Right ventricle myocardium superior (tissue), 1 donor: ENCODE data around the gene GKN2. TPM values are rescaled to one million over a fixed set of nuclear protein-coding genes. Genes with fewer than 3 reads are reported as not detected.

Experiments
- ATAC-seq: fragments of 200-7000 bp; cut with Tn5 transposase; one replicate; pipeline ENCODE4 v1.9.1; 2020; ENCODE audit warnings: mild to moderate bottlenecking; ENCODE audit not compliant: poor library complexity
- DNase-seq: peaks from one replicate; pipeline ENCODE4 v3.0.0-alpha.2; 2020
- intact Hi-C: fragments of 100-400 bp; cut with DNase I; formaldehyde crosslinking; loops from one replicate; pipeline ENCODE4 v1.11.2; 2022
- total RNA-seq: library from RNA; stranded (reverse); fragmentation: NEBNext Ultra II Directional; extraction: Animal tissue kit (Norgen Biotek cat#: 25700); gene quantifications from one replicate; pipeline ENCODE4 v1.2.1, GENCODE V29; 2021
- donor health status: DM: no; HTN: yes; CAD: no; lungs with severe emphysema.

The GKN2 gene
- total RNA-seq, 1 donor from 2014 or later, result not detected

DNA sequence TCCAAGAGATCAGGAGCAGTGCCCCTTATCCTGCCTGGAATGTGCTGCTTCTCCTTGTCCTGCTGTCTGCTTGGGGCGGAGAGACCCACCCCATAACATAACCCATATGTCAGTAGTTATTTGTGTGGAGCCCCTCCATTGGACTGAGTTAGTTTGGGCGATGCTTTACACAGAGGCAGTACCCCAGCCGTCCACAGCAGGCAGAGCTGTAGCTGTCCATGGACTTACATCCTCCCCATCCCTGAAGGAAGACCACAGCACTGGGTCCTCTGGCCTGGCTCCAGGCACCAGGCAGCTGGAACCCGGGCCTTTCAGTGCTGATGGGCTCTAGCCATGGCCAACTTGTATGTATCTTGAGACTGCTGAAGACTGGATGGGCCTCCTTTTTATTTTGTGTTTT is 20.3 kb downstream of the GKN2 start:
- no peak for ATAC-seq
- no peak for DNase-seq
- intact Hi-C loops, result no loop called here

DNA sequence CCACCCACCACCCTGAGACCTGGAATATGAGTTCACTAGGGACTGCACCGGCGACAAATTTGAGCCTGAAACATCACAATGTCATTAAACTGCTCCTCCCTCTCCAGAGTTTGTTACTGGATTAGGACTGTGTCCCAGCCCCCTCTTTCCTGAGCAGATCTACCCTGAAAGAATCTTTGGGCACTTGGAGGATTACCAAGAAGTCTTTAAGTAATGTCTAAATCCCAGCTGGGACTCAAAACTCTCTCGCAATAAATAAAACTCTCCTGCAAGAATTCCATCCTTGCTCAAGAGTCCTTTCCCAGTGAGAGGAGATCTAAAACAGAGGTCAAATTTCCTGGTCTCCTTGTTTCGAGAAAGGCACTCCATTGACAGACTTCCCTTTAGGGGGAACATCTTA is 20.9 kb downstream of the GKN2 start:
- ATAC-seq (no peak), DNase-seq (no peak)
- intact Hi-C loops, result no loop called here

DNA sequence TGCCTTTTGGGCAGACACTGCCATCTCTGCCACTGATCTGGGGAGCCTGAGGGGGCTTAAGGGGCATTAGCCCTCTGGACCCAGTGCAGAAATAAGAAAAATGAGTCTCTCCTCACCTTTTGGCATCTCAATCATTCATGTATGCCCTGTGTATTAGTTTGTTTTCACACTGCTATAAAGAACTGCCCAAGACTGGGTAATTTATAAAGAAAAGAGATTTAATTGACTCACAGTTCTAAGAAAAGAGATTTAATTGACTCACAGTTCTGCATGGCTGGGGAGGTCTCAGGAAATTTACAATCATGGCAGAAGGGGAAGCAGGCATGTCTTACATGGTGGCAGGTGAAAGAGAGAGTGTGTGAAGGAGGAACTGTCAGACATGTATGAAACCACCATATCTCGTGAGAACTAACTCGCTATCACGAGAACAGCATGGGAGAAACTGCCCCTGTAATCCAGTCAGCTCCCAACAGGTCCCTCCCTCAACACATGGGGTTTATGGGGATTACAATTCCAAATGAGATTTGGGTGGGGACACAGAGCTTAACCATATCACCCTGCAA is 21.5 kb downstream of the GKN2 start:
- intact Hi-C loops, result no loop called here
- no peak for DNase-seq
- ATAC-seq, result no peak

DNA sequence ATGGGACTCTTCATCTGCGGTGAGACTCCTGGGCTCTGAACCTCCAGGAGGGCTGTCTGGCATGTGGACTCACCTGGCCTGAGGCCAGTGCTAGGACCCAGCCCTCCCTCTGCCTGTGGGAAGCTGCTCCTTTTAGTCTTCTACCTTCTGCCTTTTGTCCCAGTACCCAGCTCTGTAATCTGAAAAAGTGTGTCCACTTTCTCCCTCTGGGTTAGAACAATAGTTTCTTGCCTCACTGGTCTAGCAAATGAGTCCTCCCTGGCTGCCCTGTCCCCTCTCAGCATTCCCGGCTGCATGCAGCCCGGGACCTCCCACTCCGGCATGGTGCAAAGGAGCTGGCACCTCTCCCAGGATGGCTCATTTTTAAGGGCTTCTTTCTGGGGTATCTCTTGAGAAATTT is 25.9 kb downstream of the GKN2 start:
- DNase-seq (no peak), ATAC-seq (no peak)
- intact Hi-C loops, result loop anchor here (5.0 to 10.0 kb wide), 3 partner anchors 219 to 462 kb away; partner anchors contain the start of genes APLF and FBXO48

DNA sequence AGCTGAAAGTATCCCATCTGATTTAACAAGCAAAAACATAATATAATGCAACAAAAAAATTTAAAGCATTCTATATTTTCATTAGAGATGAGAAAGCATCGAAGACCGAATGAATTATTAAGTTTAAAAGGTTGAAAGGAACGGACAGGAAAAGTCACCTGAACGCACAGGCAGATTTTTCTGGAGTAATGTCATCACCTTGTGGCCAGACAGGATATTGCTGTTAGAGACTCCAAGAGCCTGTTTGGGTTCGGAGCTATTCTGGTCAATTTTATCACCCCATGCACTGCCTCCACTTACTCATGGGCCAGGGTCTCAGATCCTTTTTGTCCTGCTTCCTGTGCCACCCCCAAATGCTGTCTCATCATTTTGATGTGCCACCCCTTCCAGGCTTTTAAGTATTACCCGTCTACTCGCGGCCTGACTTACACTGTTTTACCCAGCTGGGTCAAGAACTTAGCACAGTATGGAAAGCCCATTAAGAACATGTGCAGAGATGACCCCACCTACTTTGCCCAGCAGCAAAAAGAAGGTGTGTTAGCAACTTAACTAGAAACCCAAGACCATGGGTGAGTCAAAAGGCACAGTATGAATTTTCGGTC is 27.3 kb downstream of the GKN2 start:
- DNase-seq (no peak), ATAC-seq (peak; percentile 70)
- intact Hi-C loops, result loop anchor here (5.0 to 10.0 kb wide), 3 partner anchors 218 to 461 kb away; partner anchors contain the start of genes APLF and FBXO48

DNA sequence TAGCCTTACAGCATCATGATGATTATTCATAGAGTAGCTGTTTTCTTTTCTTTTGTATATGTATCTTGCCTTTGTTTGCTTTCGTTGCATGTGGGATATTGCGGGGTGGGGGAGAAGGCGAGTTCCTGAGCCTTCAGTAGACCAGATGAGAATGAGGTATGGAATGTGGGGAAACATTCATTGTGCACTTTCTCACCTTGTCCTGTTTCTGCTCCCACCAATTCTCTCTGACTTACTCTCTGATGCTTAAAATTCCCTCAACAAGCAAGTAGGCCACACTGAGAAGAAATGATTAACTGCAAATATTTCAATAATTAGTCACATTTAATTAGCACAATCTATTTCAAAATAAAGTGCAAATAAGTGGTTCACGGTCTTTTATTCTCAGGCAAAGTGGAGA is 31.0 kb downstream of the GKN2 start:
- DNase-seq (no peak), ATAC-seq (no peak)
- intact Hi-C loops, result loop anchor here (10.0 kb wide), 2 partner anchors 427 to 457 kb away; partner anchors contain the start of genes APLF and FBXO48

DNA sequence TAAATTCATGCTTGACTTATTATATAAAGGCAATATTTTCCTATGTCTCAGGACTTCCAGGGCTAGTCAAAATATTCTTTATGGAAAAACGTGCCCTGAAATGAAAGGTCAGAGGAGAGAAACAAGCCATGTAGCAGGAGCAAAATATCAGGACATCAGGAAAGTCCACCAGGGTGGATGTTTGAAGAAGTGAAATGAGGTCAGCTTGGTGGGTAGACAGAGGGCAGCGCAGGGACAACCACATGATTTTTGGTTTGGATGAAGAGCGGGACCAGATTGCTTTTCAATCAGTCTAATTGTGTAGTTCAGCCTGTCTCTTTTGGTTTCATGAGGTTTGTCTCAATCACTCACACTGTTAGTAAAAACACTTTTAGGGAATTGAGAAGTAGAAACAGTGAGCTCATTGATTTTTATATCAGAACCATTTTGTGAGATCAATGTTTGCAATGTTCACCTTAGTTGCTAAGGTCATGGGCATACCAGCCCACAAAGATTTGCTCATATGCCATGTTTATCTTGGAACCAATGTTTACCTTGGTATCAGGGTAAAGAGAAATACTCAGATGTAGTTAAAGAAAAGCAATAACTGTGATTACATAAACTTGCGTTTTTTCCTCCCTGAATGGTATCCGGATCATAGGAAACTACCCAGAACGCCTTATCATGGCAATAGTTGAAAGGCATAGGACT is 32.1 kb downstream of the GKN2 start:
- DNase-seq, result no peak
- ATAC-seq, result no peak
- intact Hi-C loops, result loop anchor here (10.0 kb wide), 2 partner anchors 426 to 456 kb away; partner anchors contain the start of genes APLF and FBXO48

DNA sequence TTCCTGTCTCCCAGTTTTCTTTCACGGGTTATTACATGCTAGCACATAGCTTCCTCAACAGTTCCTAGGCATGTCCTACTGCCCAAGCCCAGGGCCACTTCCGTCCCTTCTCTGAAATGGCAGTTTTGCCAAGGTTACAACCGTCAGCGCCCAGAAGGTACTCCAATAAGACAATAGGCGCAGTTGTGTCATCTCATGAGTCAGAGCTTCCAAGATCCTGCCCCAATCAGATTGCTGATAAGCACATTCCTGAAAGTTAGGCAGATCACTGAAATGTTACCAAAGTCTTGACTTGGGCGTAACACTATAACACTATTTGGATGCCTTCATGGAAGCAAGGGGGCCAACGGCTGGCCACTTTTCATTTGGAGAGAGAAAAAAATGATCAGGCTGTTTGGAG is 34.2 kb downstream of the GKN2 start:
- ATAC-seq (no peak), DNase-seq (no peak)
- intact Hi-C loops, result loop anchor here (10.0 kb wide), 1 partner anchor 74 kb away; no protein-coding TSS in a partner anchor

DNA sequence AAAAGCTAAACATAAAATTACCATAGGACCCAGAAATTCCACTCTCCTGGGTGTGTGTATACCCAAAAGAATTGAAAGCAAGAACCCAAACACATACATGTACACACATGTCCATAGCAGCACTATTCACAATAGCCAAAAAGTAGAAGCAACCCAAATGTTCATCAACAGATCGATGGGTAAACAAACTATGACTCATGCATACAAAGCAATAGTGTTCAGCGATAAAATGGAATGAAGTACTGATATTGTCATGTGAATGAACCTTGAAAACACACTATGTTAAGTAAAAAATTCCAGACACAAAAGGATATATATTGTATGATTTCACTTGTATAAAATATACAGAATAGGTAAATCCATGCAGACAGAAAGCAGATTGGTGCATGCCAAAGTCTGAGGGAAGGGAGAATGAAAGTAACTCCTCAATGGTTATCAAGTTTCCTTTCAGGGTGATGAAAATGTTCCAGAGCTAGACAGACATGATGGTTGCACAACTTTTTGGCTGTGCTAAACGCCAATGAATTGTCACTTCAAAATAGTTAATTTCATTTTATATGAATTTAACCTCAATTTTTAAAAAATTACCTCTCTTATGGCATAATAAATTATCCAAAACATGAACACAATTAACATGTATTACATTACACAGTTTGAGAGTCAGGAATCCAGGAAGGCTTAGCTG is 35.5 kb downstream of the GKN2 start:
- peak; percentile 39 for ATAC-seq
- intact Hi-C loops, result loop anchor here (10.0 kb wide), 1 partner anchor 72 kb away; no protein-coding TSS in a partner anchor
- DNase-seq, result no peak

DNA sequence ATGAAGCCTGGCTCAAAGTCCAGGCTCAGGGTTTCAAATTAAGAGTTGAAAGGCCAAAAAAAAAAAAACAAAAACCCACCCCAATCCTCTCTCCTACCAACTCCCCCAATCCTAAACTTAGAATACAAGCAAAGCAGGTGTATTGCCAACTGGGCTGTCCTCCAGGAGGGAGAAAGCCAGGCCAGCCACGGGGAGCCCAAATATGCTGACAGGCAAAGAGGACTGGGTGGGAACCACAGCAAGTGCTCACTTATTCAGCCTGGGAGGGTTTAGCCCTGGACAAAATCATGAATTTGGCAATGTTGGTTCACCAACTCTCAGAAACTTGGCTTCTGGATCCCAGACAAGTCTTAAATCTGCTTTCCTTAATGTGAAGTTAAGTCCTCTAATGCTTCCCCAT is 36.5 kb downstream of the GKN2 start:
- intact Hi-C loops, result loop anchor here (10.0 kb wide), 1 partner anchor 71 kb away; no protein-coding TSS in a partner anchor
- DNase-seq (peak; percentile 57), ATAC-seq (peak; percentile 66)

DNA sequence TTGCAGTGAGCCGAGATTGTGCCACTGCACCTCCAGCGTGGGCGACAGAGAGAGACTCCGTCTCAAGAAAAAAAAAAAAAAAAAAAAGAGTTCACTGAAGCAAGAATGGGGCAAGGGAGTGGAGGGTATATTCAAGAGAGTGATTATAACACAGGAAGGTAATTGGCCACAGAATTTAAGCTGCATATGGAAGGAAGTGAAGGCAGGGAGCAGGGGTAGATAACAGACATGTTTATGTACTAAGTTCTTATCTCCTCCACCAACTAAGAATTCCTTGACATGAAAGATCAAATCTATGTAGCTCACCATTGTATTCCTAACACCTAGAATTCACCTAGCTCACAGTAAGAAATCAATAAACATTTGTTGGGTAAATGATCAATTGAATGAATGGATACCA is 37.3 kb downstream of the GKN2 start:
- no peak for DNase-seq
- no peak for ATAC-seq
- intact Hi-C loops, result loop anchor here (10.0 kb wide), 1 partner anchor 71 kb away; no protein-coding TSS in a partner anchor

DNA sequence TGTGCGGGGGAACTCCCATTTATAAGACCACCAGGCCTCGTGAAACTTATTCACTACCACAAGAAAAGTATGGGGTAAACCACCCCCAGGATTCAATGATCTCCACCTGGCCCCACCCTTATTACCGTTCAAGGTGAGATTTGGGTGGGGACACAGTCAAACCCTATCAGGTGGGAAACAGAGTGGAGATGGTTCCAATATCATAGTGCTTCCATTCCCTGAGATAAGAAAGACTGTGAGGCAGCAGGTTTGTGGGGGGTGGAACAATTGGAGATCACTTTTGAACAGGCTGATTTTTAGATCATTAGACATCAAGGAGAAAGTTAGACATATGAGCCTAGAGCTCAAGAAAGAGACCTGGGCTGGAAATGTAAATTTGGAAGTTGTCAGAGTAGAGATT is 39.3 kb downstream of the GKN2 start:
- no peak for DNase-seq
- intact Hi-C loops, result loop anchor here (5.0 to 10.0 kb wide), 2 partner anchors 69 to 161 kb away; no protein-coding TSS in a partner anchor
- ATAC-seq, result no peak

DNA sequence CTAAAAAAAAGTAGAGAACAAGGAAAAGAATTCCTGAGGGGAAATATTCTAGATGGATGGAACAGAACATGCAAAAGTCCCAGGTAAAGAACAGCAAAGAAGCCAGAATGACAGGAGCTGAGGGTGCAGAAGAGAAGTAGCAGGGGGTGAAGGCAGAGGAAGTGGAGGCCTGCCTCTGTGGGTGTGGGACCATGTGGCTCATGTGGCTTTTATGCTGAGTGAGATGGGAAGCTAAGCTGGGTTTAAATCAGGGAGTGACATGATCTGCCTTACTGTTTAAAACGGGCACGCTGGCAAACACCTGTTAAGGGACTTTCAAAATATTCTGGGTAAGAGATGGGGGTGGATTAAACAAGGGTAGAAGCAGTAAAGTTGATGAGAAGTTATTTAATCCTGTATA is 40.0 kb downstream of the GKN2 start:
- intact Hi-C loops, result loop anchor here (5.0 to 10.0 kb wide), 2 partner anchors 68 to 160 kb away; no protein-coding TSS in a partner anchor
- DNase-seq (no peak), ATAC-seq (no peak)

DNA sequence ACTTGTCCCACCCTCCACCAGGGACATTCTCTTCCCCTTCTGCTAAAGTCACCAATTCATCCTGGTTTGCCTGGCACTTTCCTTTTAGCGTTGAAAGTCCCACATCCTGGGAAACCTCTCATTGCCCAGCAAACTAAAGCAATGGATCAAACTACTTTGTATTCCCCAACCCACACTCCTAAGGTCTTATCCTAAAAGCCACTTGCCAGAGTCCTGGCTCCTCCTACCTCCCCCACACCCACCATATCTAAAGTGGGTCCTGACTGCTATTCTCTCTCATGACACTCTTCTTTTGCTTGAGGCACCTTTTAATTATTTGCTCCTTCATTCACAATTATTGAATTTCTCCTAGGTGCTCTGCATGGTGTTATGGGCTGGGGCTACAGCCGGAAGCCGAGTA is 40.6 kb downstream of the GKN2 start:
- ATAC-seq (no peak), DNase-seq (no peak)
- intact Hi-C loops, result loop anchor here (5.0 to 10.0 kb wide), 2 partner anchors 67 to 160 kb away; no protein-coding TSS in a partner anchor

DNA sequence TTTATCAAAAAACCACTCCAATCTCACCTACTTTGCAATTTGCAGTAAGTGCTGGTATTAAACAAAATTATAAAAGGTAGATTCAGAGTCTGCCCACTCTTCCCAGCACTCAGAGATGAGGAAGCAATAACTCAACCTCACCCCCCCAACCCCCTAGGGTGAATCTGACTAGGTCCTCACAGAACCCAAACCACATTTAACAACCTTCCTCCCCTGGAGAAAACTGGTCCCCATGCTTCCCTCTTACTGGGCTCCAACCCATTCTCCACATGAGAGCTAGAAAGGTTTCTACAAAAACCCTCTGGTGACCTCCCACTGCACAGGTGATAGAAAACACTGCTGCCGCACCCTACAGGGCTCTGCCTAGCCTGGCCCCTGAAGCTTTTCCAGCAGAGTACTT is 41.0 kb downstream of the GKN2 start:
- ATAC-seq, result no peak
- intact Hi-C loops, result loop anchor here (5.0 to 10.0 kb wide), 2 partner anchors 67 to 159 kb away; no protein-coding TSS in a partner anchor

DNA sequence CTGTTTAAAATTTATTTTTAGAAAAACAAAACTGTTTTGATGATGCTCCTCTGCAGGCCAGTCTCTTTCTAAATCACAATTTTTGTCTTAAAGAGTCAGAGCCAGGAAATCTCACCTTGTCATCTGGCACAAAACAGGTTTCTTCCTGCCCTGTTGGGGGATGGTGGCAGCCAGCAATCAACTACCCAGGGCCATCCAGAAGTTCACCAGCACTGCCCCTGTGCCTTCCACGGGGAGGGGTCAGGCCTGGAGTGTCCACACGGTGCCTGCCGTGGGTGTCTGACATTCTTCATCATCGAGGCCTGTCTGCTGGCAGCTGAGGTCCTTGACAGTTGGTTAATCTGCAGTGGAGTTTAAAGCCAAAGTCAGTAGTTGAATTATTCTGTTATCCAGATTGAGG is 41.4 kb downstream of the GKN2 start:
- DNase-seq (no peak), ATAC-seq (no peak)
- intact Hi-C loops, result loop anchor here (5.0 to 10.0 kb wide), 2 partner anchors 66 to 159 kb away; no protein-coding TSS in a partner anchor

More for the DNA sequence above, 41.0 kb downstream of the GKN2 start:
- DNase-seq, result no peak

DNA sequence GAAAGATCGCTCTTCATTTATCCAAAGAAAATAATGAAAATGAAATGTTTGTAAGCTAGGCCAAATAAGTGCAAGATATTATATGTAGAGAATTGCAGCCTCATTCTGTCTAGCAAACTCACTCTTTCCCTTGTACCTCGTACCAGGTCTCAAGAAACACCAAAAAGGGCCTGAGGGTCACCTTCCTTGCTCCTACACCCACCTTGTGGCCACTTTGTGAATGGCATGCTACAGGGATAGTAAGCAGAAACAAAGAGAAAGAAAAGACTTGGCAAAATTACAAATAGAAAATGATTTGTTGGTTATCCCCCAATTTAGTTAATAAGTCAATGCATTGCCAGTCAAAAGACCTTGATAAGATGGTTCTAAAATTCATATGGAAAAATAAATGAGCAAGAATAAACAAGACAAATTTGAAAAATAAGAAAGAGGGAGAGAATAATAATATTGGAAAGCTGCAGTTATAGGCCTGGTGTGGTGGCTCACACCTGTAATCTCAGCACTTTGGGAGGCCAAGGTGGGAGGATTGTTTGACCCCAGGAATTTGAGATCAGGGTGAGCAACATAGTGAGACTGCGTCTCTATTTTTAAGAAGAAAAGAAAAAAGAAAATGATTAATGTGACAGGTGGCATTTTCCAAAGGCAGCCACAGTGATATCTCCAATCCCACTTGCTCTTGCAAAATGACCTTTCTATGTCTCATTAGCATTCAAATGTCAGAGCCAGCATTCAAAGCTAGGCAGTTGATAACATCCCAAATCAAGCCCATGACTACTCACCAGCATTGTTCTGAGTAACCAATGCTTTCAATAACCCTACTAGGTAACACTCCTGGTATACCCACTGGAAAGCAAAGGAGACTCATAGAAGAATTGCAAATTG is 42.7 kb downstream of the GKN2 start:
- intact Hi-C loops, result loop anchor here (5.0 to 10.0 kb wide), 2 partner anchors 65 to 158 kb away; no protein-coding TSS in a partner anchor
- peak; percentile 77 for ATAC-seq
- DNase-seq, result peak; percentile 74
